ENCODE measurements around the gene RGS9. TPM values are rescaled to one million over a fixed set of nuclear protein-coding genes. Genes with fewer than 3 reads are reported as not detected.

RGS9 gene
- total RNA-seq, 2 donors from 2014 or later: 7.4 to 9.9 TPM

- Histone ChIP-seq H3K9me3 (no peaks in the 10 kb centered on the region), H3K9ac (ENCODE audit: low read depth in 2 of 2, low read length in 2 of 2) (no peak overlapping the region), H3K4me1 (no peaks in the 10 kb centered on the region), H3K27me3 (no peaks in the 10 kb centered on the region), H3K27ac (no peak overlapping the region), H3K4me3 (no peak overlapping the region), H3K36me3 (no peaks in the 10 kb centered on the region)
- DNase-seq: no peak
- intact Hi-C loops (cut with DNase I): no loop called here
- no peak for TF ChIP-seq CTCF (IDR thresholded peaks at IDR 0.05)
Measured at GRCh38 chr17:65227637-65228036, 90.5 kb downstream of the RGS9 start.

- intact Hi-C loops (cut with DNase I): no loop called here
- Histone ChIP-seq H3K9ac (ENCODE audit: low read depth in 2 of 2, low read length in 2 of 2) (no peak overlapping the region), H3K4me3 (no peak overlapping the region), H3K27me3 (no peaks in the 10 kb centered on the region), H3K27ac (no peak overlapping the region), H3K9me3 (no peaks in the 10 kb centered on the region), H3K36me3 (no peaks in the 10 kb centered on the region), H3K4me1 (no peaks in the 10 kb centered on the region)
- TF ChIP-seq CTCF (IDR thresholded peaks at IDR 0.05): no peak
- no peak for DNase-seq
Measured at GRCh38 chr17:65228287-65228686, 91.1 kb downstream of the RGS9 start.

- H3K4me3 ChIP-seq: no peak overlapping the region
- no peak for DNase-seq
- no peaks in the 10 kb centered on the region for H3K27me3 ChIP-seq
- H3K9me3 ChIP-seq: no peaks in the 10 kb centered on the region
- H3K27ac ChIP-seq: no peak overlapping the region
- H3K4me1 ChIP-seq: no peaks in the 10 kb centered on the region
- no peak for TF ChIP-seq CTCF (IDR thresholded peaks at IDR 0.05)
- H3K9ac ChIP-seq (ENCODE audit: low read depth in 2 of 2, low read length in 2 of 2): no peak overlapping the region
- intact Hi-C loops (cut with DNase I): no loop called here
- H3K36me3 ChIP-seq: no peaks in the 10 kb centered on the region
Measured at GRCh38 chr17:65228734-65229620, 91.8 kb downstream of the RGS9 start.

- H3K9me3 ChIP-seq: no peaks in the 10 kb centered on the region
- no peaks in the 10 kb centered on the region for H3K27me3 ChIP-seq
- no peak for TF ChIP-seq CTCF (IDR thresholded peaks at IDR 0.05)
- H3K9ac ChIP-seq (ENCODE audit: low read depth in 2 of 2, low read length in 2 of 2): no peak overlapping the region
- H3K4me1 ChIP-seq: no peaks in the 10 kb centered on the region
- DNase-seq: no peak
- H3K27ac ChIP-seq: no peak overlapping the region
- no peak overlapping the region for H3K4me3 ChIP-seq
- H3K36me3 ChIP-seq: no peaks in the 10 kb centered on the region
- intact Hi-C loops (cut with DNase I): no loop called here
Measured at GRCh38 chr17:65229621-65229995, 92.4 kb downstream of the RGS9 start.

GRCh38 chr17:65230040-65230439, 92.9 kb downstream of the RGS9 start:
- Histone ChIP-seq H3K9me3 (no peaks in the 10 kb centered on the region), H3K4me1 (no peaks in the 10 kb centered on the region), H3K9ac (ENCODE audit: low read depth in 2 of 2, low read length in 2 of 2) (no peak overlapping the region), H3K4me3 (no peak overlapping the region), H3K27ac (no peak overlapping the region), H3K27me3 (no peaks in the 10 kb centered on the region), H3K36me3 (no peaks in the 10 kb centered on the region)
- DNase-seq: no peak
- no peak for TF ChIP-seq CTCF (IDR thresholded peaks at IDR 0.05)
- intact Hi-C loops (cut with DNase I): loop anchor here (5.0 to 10.0 kb wide), 2 partner anchors 757 to 935 kb away; no protein-coding TSS in a partner anchor
